Adrenal gland (tissue), 5 donors: ENCODE data around the gene ZNF76.

Source experiments
- CTCF ChIP-seq, 6 experiments: fragments of 450-650 bp in 4 of 6; fragments of 200-600 bp in 2 of 6; sonication (generic) in 1 of 6; IDR thresholded peaks; 1 replicate in 5 of 6; 2 replicates in 1 of 6; pipeline versions ENCODE4 v1.5.1 to v1.8.0; 2016 to 2021; ENCODE audit warnings: antibody characterized with exemption in 6 of 6, mild to moderate bottlenecking in 2 of 6, moderate library complexity in 1 of 6
- POLR2A ChIP-seq, 2 donors: fragments of 450-650 bp; IDR thresholded peaks; one replicate each; pipeline ENCODE4 v1.6.1; 2017; ENCODE audit warnings: antibody characterized with exemption in 2 of 2, mild to moderate bottlenecking in 2 of 2, moderate library complexity in 1 of 2
- donor health status: DM: no; HTN: no; CAD: no.

DNA sequence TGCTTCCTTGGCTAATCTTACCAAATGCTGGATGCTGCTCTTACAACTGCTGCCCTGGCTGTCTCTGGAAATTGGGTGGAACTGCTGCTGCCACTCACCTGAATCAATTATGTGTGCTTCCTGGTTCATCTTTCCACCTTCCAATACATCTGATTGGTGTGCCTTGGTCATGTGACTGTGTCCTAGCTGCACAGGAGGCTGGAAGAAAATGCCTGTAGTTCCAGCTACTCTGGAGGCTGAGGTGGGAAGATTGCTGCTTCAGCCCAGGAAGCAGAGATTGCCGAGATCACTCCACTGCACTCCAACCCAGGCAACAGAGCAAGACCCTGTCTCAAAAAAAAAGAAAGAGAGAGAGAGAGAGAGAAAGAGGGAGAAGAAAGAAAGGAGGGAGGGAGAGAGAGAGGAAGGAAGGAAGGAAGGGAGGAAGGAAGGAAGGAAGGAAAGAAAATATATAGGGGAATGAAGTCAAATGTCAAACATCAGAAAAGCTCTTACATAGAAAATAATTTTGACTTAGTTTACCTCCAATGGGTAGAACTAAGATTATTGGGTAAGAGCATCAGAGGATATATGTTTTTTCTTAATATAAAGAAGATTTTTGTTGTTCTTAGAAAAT, 68.7 kb downstream of the ZNF76 start:
- TF ChIP-seq POLR2A (IDR thresholded peaks at IDR 0.05) (no peak), CTCF (IDR thresholded peaks at IDR 0.05) (no peak)
